Activated CD4-positive, alpha-beta T cell treated with anti-CD3 and anti-CD28 coated beads, Interleukin-2, amount 10 ng/mL, durations not matched to agents 7 days and 5 days (primary cell): ENCODE measurements around the gene SFRP2. TPM values are rescaled to one million over a fixed set of nuclear protein-coding genes. Genes with fewer than 3 reads are reported as not detected.
A peak's percentile ranks its signal among the peaks of the same experiment; 100 is the strongest.

ENCODE experiments used
- CTCF ChIA-PET: fragments of 350-600 bp; sonication (Branson Sonifier 250); formaldehyde crosslinking; loops from one replicate; lab custom pipeline; 2021; ENCODE audit warnings: antibody characterized with exemption; lab: Charles Lee
- POLR2A ChIA-PET: fragments of 350-600 bp; sonication (Branson Sonifier 250); formaldehyde crosslinking; loops from one replicate; lab custom pipeline; 2021; ENCODE audit warnings: antibody characterized with exemption; lab: Charles Lee
- DNase-seq: peaks from one replicate; pipeline ENCODE4 v3.0.0-alpha.2; 2020
- H3K27ac Mint-ChIP-seq: one replicate; pipeline ENCODE4 v1.8.0; 2021; ENCODE audit warnings: mild to moderate bottlenecking, moderate library complexity, mixed read lengths
- H3K27me3 Mint-ChIP-seq: one replicate; pipeline ENCODE4 v1.8.0; 2021; ENCODE audit warnings: mixed read lengths
- H3K36me3 Mint-ChIP-seq: one replicate; pipeline ENCODE4 v1.8.0; 2021; ENCODE audit warnings: low read depth, mixed read lengths
- H3K4me1 Mint-ChIP-seq: one replicate; pipeline ENCODE4 v1.8.0; 2021; ENCODE audit warnings: mixed read lengths
- H3K4me3 Mint-ChIP-seq: one replicate; pipeline ENCODE4 v1.8.0; 2021; ENCODE audit warnings: mild to moderate bottlenecking, moderate library complexity, mixed read lengths
- H3K9me3 Mint-ChIP-seq: one replicate; pipeline ENCODE4 v1.8.0; 2021; ENCODE audit warnings: mixed read lengths
- total RNA-seq, 2 experiments: library from RNA; stranded (reverse); gene quantifications; one replicate each; pipeline ENCODE4 v1.2.3, GENCODE V29; 2021

Gene SFRP2
- total RNA-seq, 2 experiments from 2014 or later: not detected

DNA sequence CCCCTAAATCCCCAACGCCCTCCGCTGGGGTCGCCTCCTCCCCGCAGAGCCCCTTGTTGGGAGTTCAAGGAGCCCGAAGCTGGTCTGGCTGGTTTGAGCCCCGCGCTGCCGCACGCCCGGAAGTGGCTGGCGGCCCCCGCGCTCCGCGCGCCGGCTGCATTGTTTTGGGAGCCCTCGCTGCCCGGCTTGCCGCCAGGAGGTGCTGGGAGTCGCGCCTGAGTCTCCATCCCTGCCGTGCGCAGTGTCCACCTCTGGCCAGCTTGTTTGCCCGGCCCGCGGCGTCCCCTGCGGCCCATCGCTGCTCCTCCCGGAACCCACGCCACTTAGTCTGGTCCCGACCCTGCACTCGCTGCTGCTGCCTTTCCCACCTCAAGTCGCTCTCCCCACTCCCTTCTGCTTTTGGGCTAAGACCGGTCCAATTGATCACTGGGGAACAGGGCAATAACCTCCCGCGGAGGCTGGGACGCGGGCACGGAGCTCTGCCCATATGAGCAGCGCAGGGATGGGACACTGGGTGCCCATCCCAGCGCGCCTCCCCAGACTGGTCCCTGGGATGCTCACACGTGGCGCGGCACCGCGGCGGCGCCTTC is 2.2 kb upstream of the SFRP2 start:
- ChIA-PET CTCF (interaction anchor here (0.5 to 1.0 kb wide), 3 partner anchors 10 to 741 kb away, joined by 3 read pairs; no protein-coding TSS in a partner anchor), POLR2A (no interaction called here)
- Mint-ChIP-seq H3K4me3 (peak overlapping the region; percentile 45), H3K27me3 (peaks cover 91% of the 10 kb centered on the region), H3K4me1 (peaks cover 32% of the 10 kb centered on the region), H3K36me3 (no peaks in the 10 kb centered on the region), H3K27ac (no peak overlapping the region), H3K9me3 (no peaks in the 10 kb centered on the region)
- DNase-seq: peak; percentile 23

DNA sequence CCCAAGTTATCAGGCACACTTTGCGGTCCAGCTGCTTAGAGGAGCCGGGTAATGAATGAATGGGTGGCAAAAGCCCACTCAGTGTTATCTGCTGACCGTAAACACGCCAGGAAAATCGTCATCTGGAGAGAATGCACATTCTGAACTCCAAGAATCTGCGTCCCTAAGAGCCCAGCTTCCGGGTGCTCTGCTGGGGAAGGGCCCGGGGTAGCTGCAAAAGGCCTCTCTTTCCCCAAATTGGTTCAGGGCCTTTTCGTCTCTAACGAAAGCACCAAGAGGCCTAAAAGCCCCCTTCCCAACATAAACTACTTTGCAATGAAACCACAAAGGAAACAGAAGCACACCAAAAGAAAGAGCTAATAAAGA is 1.6 kb upstream of the SFRP2 start:
- no peaks in the 10 kb centered on the region for H3K36me3 Mint-ChIP-seq
- H3K27me3 Mint-ChIP-seq: peaks cover 90% of the 10 kb centered on the region
- no peak overlapping the region for H3K27ac Mint-ChIP-seq
- no peaks in the 10 kb centered on the region for H3K9me3 Mint-ChIP-seq
- DNase-seq: no peak
- ChIA-PET CTCF (interaction anchor here (0.6 to 1.0 kb wide), 2 partner anchors 10 to 740 kb away, joined by 3 read pairs; no protein-coding TSS in a partner anchor), POLR2A (no interaction called here)
- H3K4me1 Mint-ChIP-seq: peaks cover 32% of the 10 kb centered on the region
- no peak overlapping the region for H3K4me3 Mint-ChIP-seq

GRCh38 chr4:153789741-153790499 is 1.0 kb upstream of the SFRP2 start:
- no peaks in the 10 kb centered on the region for H3K36me3 Mint-ChIP-seq
- H3K4me3 Mint-ChIP-seq: no peak overlapping the region
- ChIA-PET CTCF (no interaction called here), POLR2A (no interaction called here)
- H3K9me3 Mint-ChIP-seq: no peaks in the 10 kb centered on the region
- no peak for DNase-seq
- H3K27ac Mint-ChIP-seq: no peak overlapping the region
- H3K4me1 Mint-ChIP-seq: peaks cover 32% of the 10 kb centered on the region
- H3K27me3 Mint-ChIP-seq: peaks cover 86% of the 10 kb centered on the region

DNA sequence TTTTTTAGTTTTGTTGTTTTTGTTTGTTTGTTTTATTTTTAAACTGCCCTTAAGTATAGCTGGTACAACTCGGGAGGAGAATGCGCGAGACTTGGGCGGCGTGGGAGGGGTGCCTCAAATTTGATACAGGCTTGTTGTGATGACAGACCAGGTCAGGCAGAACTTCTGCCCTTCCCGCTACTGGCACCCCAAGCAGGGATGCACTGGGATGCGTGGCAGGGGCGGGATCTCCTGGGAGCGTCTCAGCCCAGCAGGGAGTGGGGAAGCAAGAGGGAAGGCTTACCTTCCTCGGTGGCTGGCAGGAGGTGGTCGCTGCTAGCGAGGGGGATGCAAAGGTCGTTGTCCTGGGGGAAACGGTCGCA is 851 bp downstream of the SFRP2 start:
- ChIA-PET POLR2A (no interaction called here), CTCF (no interaction called here)
- Mint-ChIP-seq H3K4me3 (no peak overlapping the region), H3K36me3 (no peaks in the 10 kb centered on the region), H3K27me3 (peaks cover 80% of the 10 kb centered on the region), H3K27ac (no peak overlapping the region), H3K4me1 (peaks cover 32% of the 10 kb centered on the region), H3K9me3 (no peaks in the 10 kb centered on the region)
- no peak for DNase-seq

GRCh38 chr4:153787575-153787974 is 1.3 kb downstream of the SFRP2 start:
- CTCF ChIA-PET: no interaction called here
- Mint-ChIP-seq H3K4me3 (no peak overlapping the region), H3K27ac (no peak overlapping the region), H3K36me3 (no peaks in the 10 kb centered on the region), H3K27me3 (peaks cover 78% of the 10 kb centered on the region), H3K4me1 (peaks cover 29% of the 10 kb centered on the region), H3K9me3 (no peaks in the 10 kb centered on the region)
- POLR2A ChIA-PET: no interaction called here
- no peak for DNase-seq

- ChIA-PET CTCF (interaction anchor here (0.6 to 0.7 kb wide), 2 partner anchors 640 to 1636 kb away, joined by 3 read pairs; no protein-coding TSS in a partner anchor), POLR2A (no interaction called here)
- H3K9me3 Mint-ChIP-seq: no peaks in the 10 kb centered on the region
- peaks cover 77% of the 10 kb centered on the region for H3K27me3 Mint-ChIP-seq
- no peaks in the 10 kb centered on the region for H3K36me3 Mint-ChIP-seq
- H3K4me1 Mint-ChIP-seq: peaks cover 26% of the 10 kb centered on the region
- no peak for DNase-seq
- H3K4me3 Mint-ChIP-seq: no peak overlapping the region
- H3K27ac Mint-ChIP-seq: no peak overlapping the region
These were observed 1.8 kb downstream of the SFRP2 start for GRCh38 chr4:153787061-153787560.

GRCh38 chr4:153785910-153786721 is 2.8 kb downstream of the SFRP2 start:
- H3K4me3 Mint-ChIP-seq: no peak overlapping the region
- ChIA-PET CTCF (interaction anchor here (1.3 kb wide), 1 partner anchor 43 kb away, joined by 3 read pairs; no protein-coding TSS in a partner anchor), POLR2A (no interaction called here)
- peaks cover 16% of the 10 kb centered on the region for H3K4me1 Mint-ChIP-seq
- H3K9me3 Mint-ChIP-seq: no peaks in the 10 kb centered on the region
- H3K27me3 Mint-ChIP-seq: peaks cover 71% of the 10 kb centered on the region
- no peak overlapping the region for H3K27ac Mint-ChIP-seq
- no peak for DNase-seq
- H3K36me3 Mint-ChIP-seq: no peaks in the 10 kb centered on the region

- H3K27me3 Mint-ChIP-seq: peaks cover 62% of the 10 kb centered on the region
- ChIA-PET POLR2A (no interaction called here), CTCF (no interaction called here)
- no peaks in the 10 kb centered on the region for H3K9me3 Mint-ChIP-seq
- peaks cover 12% of the 10 kb centered on the region for H3K4me1 Mint-ChIP-seq
- H3K27ac Mint-ChIP-seq: no peak overlapping the region
- no peak overlapping the region for H3K4me3 Mint-ChIP-seq
- DNase-seq: no peak
- H3K36me3 Mint-ChIP-seq: no peaks in the 10 kb centered on the region
These were observed 4.7 kb downstream of the SFRP2 start for GRCh38 chr4:153784166-153784699.

GRCh38 chr4:153782581-153782980 is 6.3 kb downstream of the SFRP2 start:
- H3K4me1 Mint-ChIP-seq: no peaks in the 10 kb centered on the region
- H3K36me3 Mint-ChIP-seq: no peaks in the 10 kb centered on the region
- H3K4me3 Mint-ChIP-seq: no peak overlapping the region
- no peak for DNase-seq
- no peak overlapping the region for H3K27ac Mint-ChIP-seq
- ChIA-PET POLR2A (no interaction called here), CTCF (no interaction called here)
- peaks cover 54% of the 10 kb centered on the region for H3K27me3 Mint-ChIP-seq
- H3K9me3 Mint-ChIP-seq: no peaks in the 10 kb centered on the region

DNA sequence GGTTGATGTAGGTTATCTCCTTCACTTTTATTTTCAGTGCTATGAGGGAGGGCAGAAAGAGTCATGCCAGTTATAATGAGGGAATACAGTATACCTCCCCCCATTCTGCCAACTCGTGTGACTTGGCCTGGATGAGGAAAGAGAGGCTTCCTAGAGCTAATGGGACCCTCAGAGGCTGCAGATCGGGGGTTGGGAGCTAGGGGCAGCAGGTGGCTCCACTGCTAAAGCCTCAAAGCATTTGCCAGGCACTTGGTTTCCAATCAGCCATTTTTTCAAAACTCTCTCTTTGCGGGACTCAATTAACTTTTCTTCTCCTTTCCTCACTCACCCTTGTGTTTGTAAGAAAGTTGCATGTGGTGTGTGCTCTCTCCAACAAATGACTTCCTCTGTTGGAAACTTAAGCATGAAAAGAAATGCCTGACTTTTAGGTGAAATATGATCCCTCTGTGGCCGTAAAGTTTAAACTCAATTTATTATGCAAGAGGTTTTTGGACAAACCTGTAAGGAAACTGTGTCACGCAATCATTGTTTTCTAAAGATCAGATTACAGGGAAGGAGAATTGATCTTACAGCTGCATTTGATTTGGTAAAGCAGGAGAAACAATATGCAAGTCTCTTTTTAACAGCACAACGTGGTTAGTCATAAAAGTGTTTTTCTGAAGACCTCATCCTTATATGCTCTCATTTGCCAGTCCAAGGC is 7.0 kb downstream of the SFRP2 start:
- Mint-ChIP-seq H3K27me3 (peaks cover 49% of the 10 kb centered on the region), H3K4me3 (no peak overlapping the region)

GRCh38 chr4:153781280-153781679 is 7.6 kb downstream of the SFRP2 start:
- H3K4me1 Mint-ChIP-seq: no peaks in the 10 kb centered on the region
- no peaks in the 10 kb centered on the region for H3K9me3 Mint-ChIP-seq
- ChIA-PET CTCF (interaction anchor here (1.0 kb wide), 1 partner anchor 10 kb away, joined by 3 read pairs; no protein-coding TSS in a partner anchor), POLR2A (no interaction called here)
- no peaks in the 10 kb centered on the region for H3K36me3 Mint-ChIP-seq
- H3K27me3 Mint-ChIP-seq: peaks cover 50% of the 10 kb centered on the region
- no peak overlapping the region for H3K27ac Mint-ChIP-seq
- no peak for DNase-seq
- H3K4me3 Mint-ChIP-seq: no peak overlapping the region

More for the DNA sequence above, 7.0 kb downstream of the SFRP2 start:
- no peaks in the 10 kb centered on the region for H3K9me3 Mint-ChIP-seq
- CTCF ChIA-PET: interaction anchor here (0.6 kb wide), 1 partner anchor 22 kb away, joined by 3 read pairs; no protein-coding TSS in a partner anchor
- POLR2A ChIA-PET: no interaction called here
- H3K36me3 Mint-ChIP-seq: no peaks in the 10 kb centered on the region
- DNase-seq: no peak
- H3K4me1 Mint-ChIP-seq: no peaks in the 10 kb centered on the region
- no peak overlapping the region for H3K27ac Mint-ChIP-seq

DNA sequence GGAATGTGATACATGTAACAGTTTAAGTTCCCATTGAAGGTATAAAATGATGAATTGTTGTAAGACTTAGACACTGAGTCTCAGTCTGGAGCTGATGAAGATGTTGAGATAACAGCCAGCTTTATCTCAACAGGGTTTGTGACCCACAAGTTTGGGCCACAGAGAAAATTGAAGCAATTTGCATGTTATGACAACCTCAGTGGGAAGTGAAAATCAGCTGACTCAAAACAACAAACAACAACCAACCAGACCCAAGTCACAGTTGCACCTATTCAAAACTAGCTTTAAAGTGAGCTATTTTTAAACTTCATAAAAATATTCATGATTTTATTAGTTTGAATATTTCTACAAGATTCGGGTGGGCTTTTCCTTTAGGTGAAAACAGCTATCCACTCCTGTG is 8.0 kb downstream of the SFRP2 start:
- H3K4me3 Mint-ChIP-seq: no peak overlapping the region
- H3K36me3 Mint-ChIP-seq: no peaks in the 10 kb centered on the region
- H3K4me1 Mint-ChIP-seq: no peaks in the 10 kb centered on the region
- DNase-seq: no peak
- H3K27ac Mint-ChIP-seq: no peak overlapping the region
- no peaks in the 10 kb centered on the region for H3K9me3 Mint-ChIP-seq
- POLR2A ChIA-PET: no interaction called here
- CTCF ChIA-PET: interaction anchor here (1.0 kb wide), 1 partner anchor 10 kb away, joined by 3 read pairs; no protein-coding TSS in a partner anchor
- peaks cover 49% of the 10 kb centered on the region for H3K27me3 Mint-ChIP-seq
